Loucy (cell line): ENCODE data around the gene RAB44.

Experiments
- EZH2phosphoT487 ChIP-seq: fragments of 200-600 bp; IDR thresholded peaks from 2 replicates; pipeline ENCODE4 v1.6.1; 2018; ENCODE audit warnings: antibody characterized with exemption, mild to moderate bottlenecking, moderate library complexity, borderline replicate concordance
- TF ChIP-seq, protein P1 (sequence below): fragments of 200-600 bp; sonication (generic); conservative IDR thresholded peaks from 2 replicates; pipeline ENCODE4 v1.5.1; 2014; ENCODE audit warnings: mild to moderate bottlenecking, antibody characterized with exemption, low read length

DNA sequence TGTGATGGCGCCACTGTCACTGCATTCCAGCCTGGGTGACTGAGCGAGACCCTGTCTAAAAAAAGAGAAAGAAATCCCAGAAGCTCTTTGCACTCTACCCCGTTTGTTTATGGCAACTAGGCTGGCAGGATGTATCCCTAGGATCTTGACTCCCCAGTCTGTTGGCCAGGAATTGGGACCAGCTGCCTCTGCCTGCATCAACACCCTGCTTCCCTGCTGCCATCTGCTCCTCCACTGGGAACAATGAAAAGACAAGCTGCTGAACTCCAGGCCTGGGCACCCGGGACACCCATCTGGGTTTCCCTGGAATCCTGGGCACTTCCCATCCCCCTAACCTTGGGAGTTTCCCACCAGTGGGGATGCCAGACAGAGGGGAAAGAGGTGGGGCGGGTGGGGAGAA lies 76.7 kb downstream of the RAB44 start:
- TF ChIP-seq EZH2phosphoT487, result no peak
- TF ChIP-seq, protein P1, sequence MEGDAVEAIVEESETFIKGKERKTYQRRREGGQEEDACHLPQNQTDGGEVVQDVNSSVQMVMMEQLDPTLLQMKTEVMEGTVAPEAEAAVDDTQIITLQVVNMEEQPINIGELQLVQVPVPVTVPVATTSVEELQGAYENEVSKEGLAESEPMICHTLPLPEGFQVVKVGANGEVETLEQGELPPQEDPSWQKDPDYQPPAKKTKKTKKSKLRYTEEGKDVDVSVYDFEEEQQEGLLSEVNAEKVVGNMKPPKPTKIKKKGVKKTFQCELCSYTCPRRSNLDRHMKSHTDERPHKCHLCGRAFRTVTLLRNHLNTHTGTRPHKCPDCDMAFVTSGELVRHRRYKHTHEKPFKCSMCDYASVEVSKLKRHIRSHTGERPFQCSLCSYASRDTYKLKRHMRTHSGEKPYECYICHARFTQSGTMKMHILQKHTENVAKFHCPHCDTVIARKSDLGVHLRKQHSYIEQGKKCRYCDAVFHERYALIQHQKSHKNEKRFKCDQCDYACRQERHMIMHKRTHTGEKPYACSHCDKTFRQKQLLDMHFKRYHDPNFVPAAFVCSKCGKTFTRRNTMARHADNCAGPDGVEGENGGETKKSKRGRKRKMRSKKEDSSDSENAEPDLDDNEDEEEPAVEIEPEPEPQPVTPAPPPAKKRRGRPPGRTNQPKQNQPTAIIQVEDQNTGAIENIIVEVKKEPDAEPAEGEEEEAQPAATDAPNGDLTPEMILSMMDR, result no peak
